Thoracic aorta (tissue), 2 donors: ENCODE data around the gene SUN5. TPM values are rescaled to one million over a fixed set of nuclear protein-coding genes. Genes with fewer than 3 reads are reported as not detected.

ENCODE experiments used
- ATAC-seq: fragments of 150-250 bp; one replicate; pipeline ENCODE4 v1.8.0; 2017; ENCODE audit warnings: low read depth; ENCODE audit not compliant: insufficient number of reproducible peaks, low FRiP score
- DNase-seq: peaks from one replicate; pipeline ENCODE4 v3.0.0-alpha.2; 2020; ENCODE audit warnings: low spot score
- H3K27ac ChIP-seq, 2 donors: fragments of 200-600 bp; sonication (generic); 1 replicate in 1 of 2; 2 replicates in 1 of 2; pipeline ENCODE4 v1.5.1; 2016; ENCODE audit warnings: mild to moderate bottlenecking in 2 of 2, moderate library complexity in 2 of 2
- H3K27me3 ChIP-seq: fragments of 200-600 bp; sonication (generic); replicated peaks from 2 replicates; pipeline ENCODE4 v1.6.0; 2016; ENCODE audit warnings: mild to moderate bottlenecking; ENCODE audit not compliant: insufficient read depth
- H3K36me3 ChIP-seq: fragments of 200-600 bp; sonication (generic); one replicate; pipeline ENCODE4 v1.5.1; 2016
- H3K4me1 ChIP-seq, 2 donors: fragments of 200-600 bp; sonication (generic); 1 replicate in 1 of 2; 2 replicates in 1 of 2; pipeline versions ENCODE4 v1.5.1 to v1.6.0; 2016; ENCODE audit warnings: low read depth in 2 of 2, mild to moderate bottlenecking in 1 of 2; ENCODE audit not compliant: control insufficient read depth in 1 of 2
- H3K4me3 ChIP-seq: fragments of 200-600 bp; sonication (generic); 2 replicates; pipeline ENCODE4 v1.5.1; 2016; ENCODE audit warnings: mild to moderate bottlenecking
- H3K9me3 ChIP-seq: fragments of 200-600 bp; sonication (generic); 2 replicates; pipeline ENCODE4 v1.5.1; 2016
- CTCF ChIP-seq: fragments of 200-600 bp; sonication (generic); IDR thresholded peaks from one replicate; pipeline ENCODE4 v1.5.1; 2019; ENCODE audit warnings: antibody characterized with exemption
- total RNA-seq, 2 donors: library from RNA; depleted of rRNA; stranded (reverse); fragments of >200 nt; gene quantifications; one replicate each; pipeline versions ENCODE4 v1.1.0 to v1.2.3, GENCODE V29; 2016

SUN5 gene
- total RNA-seq, 2 donors from 2014 or later, result not detected

- TF ChIP-seq CTCF, result no peak
- no peak for DNase-seq
- Histone ChIP-seq H3K4me1 (no peaks in the 10 kb centered on the region), H3K27me3 (no peaks in the 10 kb centered on the region), H3K4me3 (no peak overlapping the region), H3K36me3 (no peaks in the 10 kb centered on the region), H3K27ac (no peak overlapping the region), H3K9me3 (no peaks in the 10 kb centered on the region)
- no peak for ATAC-seq
These were observed 15.4 kb upstream of the SUN5 start for GRCh38 chr20:33019465-33020277.

GRCh38 chr20:33018169-33018931 is 14.1 kb upstream of the SUN5 start:
- Histone ChIP-seq H3K4me3 (no peak overlapping the region), H3K36me3 (no peaks in the 10 kb centered on the region), H3K27ac (no peak overlapping the region), H3K4me1 (no peaks in the 10 kb centered on the region), H3K27me3 (no peaks in the 10 kb centered on the region), H3K9me3 (no peaks in the 10 kb centered on the region)
- DNase-seq, result no peak
- no peak for ATAC-seq
- TF ChIP-seq CTCF, result no peak

GRCh38 chr20:33017542-33017941 is 13.3 kb upstream of the SUN5 start:
- TF ChIP-seq CTCF, result no peak

GRCh38 chr20:33016581-33017109 is 12.4 kb upstream of the SUN5 start:
- H3K27me3 ChIP-seq, result no peaks in the 10 kb centered on the region
- TF ChIP-seq CTCF, result no peak
- no peak for ATAC-seq
- H3K4me1 ChIP-seq, result no peaks in the 10 kb centered on the region
- no peak for DNase-seq
- H3K4me3 ChIP-seq, result no peak overlapping the region
- H3K36me3 ChIP-seq, result no peaks in the 10 kb centered on the region
- H3K27ac ChIP-seq, result no peak overlapping the region
- no peaks in the 10 kb centered on the region for H3K9me3 ChIP-seq

More at GRCh38 chr20:33017542-33017941, 13.3 kb upstream of the SUN5 start:
- DNase-seq (no peak), ATAC-seq (no peak)
- Histone ChIP-seq H3K27ac (no peak overlapping the region), H3K9me3 (no peaks in the 10 kb centered on the region), H3K4me3 (no peak overlapping the region), H3K4me1 (no peaks in the 10 kb centered on the region), H3K36me3 (no peaks in the 10 kb centered on the region), H3K27me3 (no peaks in the 10 kb centered on the region)
